Right ventricle myocardium superior (tissue), 1 donor: ENCODE measurements around the gene VCAM1. TPM values are rescaled to one million over a fixed set of nuclear protein-coding genes. Genes with fewer than 3 reads are reported as not detected.
A peak's percentile ranks its signal among the peaks of the same experiment; 100 is the strongest.
"Not testable (repeated sequence)": the region's sequence is repeated elsewhere in the genome, so short reads cannot be mapped to it uniquely, and the experiment has no call there.

ENCODE experiments used
- ATAC-seq: fragments of 200-7000 bp; cut with Tn5 transposase; one replicate; pipeline ENCODE4 v1.9.1; 2020; ENCODE audit warnings: mild to moderate bottlenecking; ENCODE audit not compliant: poor library complexity
- DNase-seq: peaks from one replicate; pipeline ENCODE4 v3.0.0-alpha.2; 2020
- intact Hi-C: fragments of 100-400 bp; cut with DNase I; formaldehyde crosslinking; loops from one replicate; pipeline ENCODE4 v1.11.2; 2022
- total RNA-seq: library from RNA; stranded (reverse); fragmentation: NEBNext Ultra II Directional; extraction: Animal tissue kit (Norgen Biotek cat#: 25700); gene quantifications from one replicate; pipeline ENCODE4 v1.2.1, GENCODE V29; 2021
- donor health status: DM: no; HTN: yes; CAD: no; lungs with severe emphysema.

VCAM1 gene
- total RNA-seq, 1 donor from 2014 or later: 2.5 TPM

- intact Hi-C loops: no loop called here
- no peak for ATAC-seq
Measured at GRCh38 chr1:100767176-100767890, 47.8 kb downstream of the VCAM1 start.

GRCh38 chr1:100769323-100769722, 49.8 kb downstream of the VCAM1 start:
- DNase-seq (no peak), ATAC-seq (no peak)
- intact Hi-C loops: no loop called here

More at GRCh38 chr1:100767176-100767890, 47.8 kb downstream of the VCAM1 start:
- no peak for DNase-seq

- DNase-seq (no peak), ATAC-seq (no peak)
- intact Hi-C loops: no loop called here
Measured at GRCh38 chr1:100769906-100770646, 50.5 kb downstream of the VCAM1 start.

GRCh38 chr1:100773444-100773843, 53.9 kb downstream of the VCAM1 start:
- intact Hi-C loops: no loop called here
- DNase-seq: no peak
- no peak for ATAC-seq

- intact Hi-C loops: no loop called here
- ATAC-seq: no peak
- DNase-seq: no peak
Measured at GRCh38 chr1:100774370-100774769, 54.8 kb downstream of the VCAM1 start.

- ATAC-seq (no peak), DNase-seq (no peak)
- intact Hi-C loops: no loop called here
Measured at GRCh38 chr1:100775483-100775882, 55.9 kb downstream of the VCAM1 start.

- DNase-seq (no peak), ATAC-seq (no peak)
- intact Hi-C loops: no loop called here
Measured at GRCh38 chr1:100778748-100779147, 59.2 kb downstream of the VCAM1 start.

GRCh38 chr1:100780814-100781213, 61.3 kb downstream of the VCAM1 start:
- DNase-seq: no peak
- ATAC-seq: no peak
- intact Hi-C loops: no loop called here

- DNase-seq, intact Hi-C loops, ATAC-seq: not testable (repeated sequence)
Measured at GRCh38 chr1:100781728-100782127, 62.2 kb downstream of the VCAM1 start.

GRCh38 chr1:100782473-100783039, 63.0 kb downstream of the VCAM1 start:
- intact Hi-C loops: no loop called here
- DNase-seq: no peak
- no peak for ATAC-seq

GRCh38 chr1:100785470-100786052, 66.0 kb downstream of the VCAM1 start:
- intact Hi-C loops: no loop called here
- DNase-seq (no peak), ATAC-seq (peak; percentile 48)

- DNase-seq: no peak
- intact Hi-C loops: no loop called here
- ATAC-seq: no peak
Measured at GRCh38 chr1:100786870-100787269, 67.3 kb downstream of the VCAM1 start.

Other genes starting within 250 kb of the VCAM1 start
- gene GPR88, start 181.6 kb upstream of the VCAM1 start, total RNA-seq: not detected
- 7.4 TPM for gene EXTL2, start 175.1 kb downstream of the VCAM1 start, total RNA-seq
- 4.1 TPM for gene SLC30A7, start 176.3 kb downstream of the VCAM1 start, total RNA-seq